ENCODE results near the gene PSD4. TPM values are rescaled to one million over a fixed set of nuclear protein-coding genes. Genes with fewer than 3 reads are reported as not detected.

PSD4 gene
- total RNA-seq, 1 experiment from 2014 or later = 1.0 TPM

DNA sequence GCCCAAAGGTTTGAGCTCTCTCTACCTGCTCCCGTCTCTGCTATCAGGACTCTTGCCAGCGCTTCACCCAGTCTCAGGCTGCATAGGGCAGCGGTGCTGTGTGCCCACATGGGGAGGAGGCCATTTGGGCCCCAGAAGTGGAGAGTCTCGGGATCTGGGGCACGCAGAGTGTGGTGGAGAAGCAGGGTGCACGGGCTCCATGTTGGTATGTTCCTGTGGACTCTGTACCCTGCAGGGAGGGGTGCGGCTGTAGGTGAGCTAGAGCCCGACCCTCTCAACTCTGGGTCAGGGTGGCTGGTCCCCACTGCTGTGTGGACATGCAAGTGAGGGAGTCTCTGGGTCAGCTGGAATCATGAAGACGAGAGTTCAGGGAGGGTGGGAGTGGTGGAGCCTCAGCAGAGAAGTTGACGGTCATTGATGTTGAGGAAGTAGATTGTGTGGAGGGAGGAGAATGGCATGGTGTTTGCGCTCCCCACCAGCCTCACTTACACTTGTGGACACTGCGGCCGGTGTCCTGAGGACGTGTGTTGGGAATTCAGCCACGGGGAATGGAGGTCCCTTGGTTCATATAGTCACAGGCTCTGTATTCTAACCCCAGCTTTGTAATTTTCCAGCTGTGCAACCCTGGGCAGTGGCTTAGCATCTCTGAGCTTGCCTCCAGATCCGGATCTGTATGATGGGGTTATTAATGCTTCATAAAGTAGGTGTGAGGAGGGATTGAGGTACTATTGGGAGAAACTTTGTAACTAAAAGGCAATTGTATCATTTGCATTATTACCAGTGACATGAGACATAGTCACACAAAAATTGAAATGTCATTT, 840 bp upstream of the PSD4 start:
- H2BK120ac ChIP-seq (ENCODE audit: low read depth, low read length, poor library complexity, severe bottlenecking) = no peak overlapping the region

More for the DNA sequence above, 840 bp upstream of the PSD4 start:
- H3K79me2 ChIP-seq (ENCODE audit: insufficient read depth, low read length) = no peaks in the 10 kb centered on the region
- no peaks in the 10 kb centered on the region for H4K20me1 ChIP-seq (ENCODE audit: control insufficient read depth, insufficient read depth, insufficient read length)
- no peak overlapping the region for H3K14ac ChIP-seq (ENCODE audit: insufficient read depth, low read length)
- no peaks in the 10 kb centered on the region for H3K79me1 ChIP-seq (ENCODE audit: insufficient read depth, low read depth, low read length, poor library complexity, severe bottlenecking)
- TF ChIP-seq, protein P1, sequence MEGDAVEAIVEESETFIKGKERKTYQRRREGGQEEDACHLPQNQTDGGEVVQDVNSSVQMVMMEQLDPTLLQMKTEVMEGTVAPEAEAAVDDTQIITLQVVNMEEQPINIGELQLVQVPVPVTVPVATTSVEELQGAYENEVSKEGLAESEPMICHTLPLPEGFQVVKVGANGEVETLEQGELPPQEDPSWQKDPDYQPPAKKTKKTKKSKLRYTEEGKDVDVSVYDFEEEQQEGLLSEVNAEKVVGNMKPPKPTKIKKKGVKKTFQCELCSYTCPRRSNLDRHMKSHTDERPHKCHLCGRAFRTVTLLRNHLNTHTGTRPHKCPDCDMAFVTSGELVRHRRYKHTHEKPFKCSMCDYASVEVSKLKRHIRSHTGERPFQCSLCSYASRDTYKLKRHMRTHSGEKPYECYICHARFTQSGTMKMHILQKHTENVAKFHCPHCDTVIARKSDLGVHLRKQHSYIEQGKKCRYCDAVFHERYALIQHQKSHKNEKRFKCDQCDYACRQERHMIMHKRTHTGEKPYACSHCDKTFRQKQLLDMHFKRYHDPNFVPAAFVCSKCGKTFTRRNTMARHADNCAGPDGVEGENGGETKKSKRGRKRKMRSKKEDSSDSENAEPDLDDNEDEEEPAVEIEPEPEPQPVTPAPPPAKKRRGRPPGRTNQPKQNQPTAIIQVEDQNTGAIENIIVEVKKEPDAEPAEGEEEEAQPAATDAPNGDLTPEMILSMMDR (conservative IDR thresholded peaks at IDR 0.05) = no peak
- no peak overlapping the region for H2BK20ac ChIP-seq (ENCODE audit: low read depth, low read length, poor library complexity, severe bottlenecking)
- H3K4me1 ChIP-seq (ENCODE audit: insufficient read depth, low read length) = no peaks in the 10 kb centered on the region; the same call in 1 of the 2 replicates
- H4K91ac ChIP-seq (ENCODE audit: insufficient read length, low read depth, low read length) = no peak overlapping the region
- DNase-seq = no peak
- no peak overlapping the region for H2BK5ac ChIP-seq (ENCODE audit: insufficient read length, low read length)
- H2BK15ac ChIP-seq (ENCODE audit: low read depth, low read length) = no peak overlapping the region
- H3K56ac ChIP-seq (ENCODE audit: insufficient read length, low read depth, low read length) = no peak overlapping the region
- no peaks in the 10 kb centered on the region for H3K23me2 ChIP-seq (ENCODE audit: insufficient read length, low read depth, low read length, poor library complexity, severe bottlenecking)
- H2AFZ ChIP-seq (ENCODE audit: low read length) = no peak overlapping the region
- H3K18ac ChIP-seq (ENCODE audit: insufficient read length, low read depth, low read length) = no peak overlapping the region
- Mint-ChIP-seq H3K36me3 (ENCODE audit: insufficient read depth in 1 of 3, low read depth in 3 of 3) (no peaks in the 10 kb centered on the region; a peak in 2 of 7 replicates), H3K27ac (no peak overlapping the region), H3K4me1 (peaks cover 18 to 21% of the 10 kb centered on the region in 2 experiments), H3K4me3 (no peak overlapping the region), H3K27me3 (ENCODE audit: low read depth) (peaks cover 6% of the 10 kb centered on the region), H3K9me3 (no peaks in the 10 kb centered on the region; a peak in 1 of 5 replicates)
- H3K23ac ChIP-seq (ENCODE audit: insufficient read length, low read depth, low read length) = no peak overlapping the region
- WGBS (ENCODE audit: extremely low coverage, insufficient read length, low lambda C conversion rate) = no CpG with 5 or more reads among the region's 16 CpGs
- no peak overlapping the region for H2AK5ac ChIP-seq (ENCODE audit: insufficient read length, low read length)
- H3K9me3 ChIP-seq (ENCODE audit: control insufficient read depth, low read depth, low read length) = no peaks in the 10 kb centered on the region
- H3K27me3 ChIP-seq (ENCODE audit: insufficient read depth, low read length) = no peaks in the 10 kb centered on the region
- no peak overlapping the region for H3K4me2 ChIP-seq (ENCODE audit: insufficient read depth, insufficient read length, low read length)
- H4K8ac ChIP-seq (replicated peaks; ENCODE audit: insufficient read length, low read depth, low read length) = no peak overlapping the region
- no peak overlapping the region for H2BK12ac ChIP-seq (ENCODE audit: insufficient read length, low read depth, low read length)
- no peak overlapping the region for H3K4ac ChIP-seq (ENCODE audit: low read depth, low read length)
- no peak overlapping the region for H3K9ac ChIP-seq (ENCODE audit: extremely low read depth, insufficient read length, low read length)
- H4K5ac ChIP-seq (ENCODE audit: insufficient read length, low read depth, low read length) = no peak overlapping the region
- no peak overlapping the region for H3T11ph ChIP-seq (ENCODE audit: low read length)
- H3K27ac ChIP-seq (ENCODE audit: insufficient read length, low read depth, low read length) = no peak overlapping the region
